Kidney (tissue), 14 donors: Measurements from ENCODE around the gene ESR2. TPM values are rescaled to one million over a fixed set of nuclear protein-coding genes. Genes with fewer than 3 reads are reported as not detected.

ENCODE experiments used
- DNase-seq, 5 donors: peaks; one replicate each; pipeline ENCODE4 v3.0.0-alpha.2; 2013 to 2020
- FAIRE-seq: peaks from 2 replicates; lab custom pipeline; 2012; peaks lifted over from hg19 to GRCh38; lab: Jason Lieb, UNC
- H3K27ac ChIP-seq, 2 donors: one replicate each; pipeline ENCODE4 v1.7.0; 2013; ENCODE audit warnings: low read depth in 2 of 2, low read length in 2 of 2, inconsistent platforms in 1 of 2
- H3K27me3 ChIP-seq: one replicate; pipeline ENCODE4 v1.7.1; 2013; ENCODE audit warnings: low read length, inconsistent platforms; ENCODE audit not compliant: control insufficient read depth, insufficient read depth
- H3K36me3 ChIP-seq, 3 donors: one replicate each; pipeline versions ENCODE4 v1.7.0 to v1.7.1; 2013; ENCODE audit warnings: low read length in 3 of 3, control low read depth in 1 of 3, inconsistent platforms in 1 of 3; ENCODE audit not compliant: insufficient read depth in 3 of 3, control insufficient read depth in 2 of 3
- H3K4me1 ChIP-seq, 3 donors: one replicate each; pipeline versions ENCODE4 v1.7.0 to v1.7.1; 2013; ENCODE audit warnings: low read length in 3 of 3, inconsistent platforms in 1 of 3, low read depth in 1 of 3; ENCODE audit not compliant: control insufficient read depth in 2 of 3, insufficient read depth in 2 of 3
- H3K4me3 ChIP-seq, 3 donors: one replicate each; pipeline versions ENCODE4 v1.7.0 to v1.8.1; 2013; ENCODE audit warnings: low read length in 3 of 3, control low read depth in 1 of 3, inconsistent platforms in 1 of 3
- H3K9ac ChIP-seq, 3 donors: one replicate each; pipeline versions ENCODE4 v1.7.0 to v1.7.1; 2013; ENCODE audit warnings: low read length in 3 of 3, control low read depth in 1 of 3, inconsistent platforms in 1 of 3
- H3K9me3 ChIP-seq, 3 donors: one replicate each; pipeline versions ENCODE4 v1.7.0 to v1.7.1; 2013; ENCODE audit warnings: low read length in 3 of 3, control low read depth in 1 of 3, inconsistent platforms in 1 of 3; ENCODE audit not compliant: control insufficient read depth in 2 of 3, insufficient read depth in 1 of 3
- intact Hi-C: fragments of 100-400 bp; cut with DNase I; formaldehyde crosslinking; loops from one replicate; pipeline ENCODE4 v1.11.1; 2022
- polyA plus RNA-seq: library from polyadenylated mRNA; stranded (reverse); fragments of 350-450 nt; fragmentation: Illumina TruSeq; extraction: RNeasy Lipid Tissue Mini Kit (QIAGEN cat#74804); gene quantifications from one replicate; pipeline ENCODE4 v1.2.3, GENCODE V29; 2014; ENCODE audit warnings: low read depth, low replicate concordance; ENCODE audit not compliant: insufficient read depth
- total RNA-seq: library from RNA; stranded (reverse); fragmentation: NEBNext Ultra II Directional; extraction: Animal tissue kit (Norgen Biotek cat#: 25700); gene quantifications from one replicate; pipeline ENCODE4 v1.2.1, GENCODE V29; 2021
- TF ChIP-seq, protein P1 (sequence below): IDR thresholded peaks from 3 replicates; pipeline ENCODE4 v1.5.1; 2012; ENCODE audit warnings: mild to moderate bottlenecking, moderate library complexity, borderline replicate concordance; ENCODE audit not compliant: insufficient read depth; ENCODE audit errors: extremely low read depth
- donor health status: control.
- donor health status: control.
- donor health status: control.
- donor health status: control.
- donor health status: control.
- donor health status: DM: yes; HTN: yes; CAD: no.
- donor health status: Normal renal cell carcinoma (clear cell type).

ESR2 gene
- total and polyA plus RNA-seq, 2 donors from 2014 or later = 2.5 TPM; not detected in 1

DNA sequence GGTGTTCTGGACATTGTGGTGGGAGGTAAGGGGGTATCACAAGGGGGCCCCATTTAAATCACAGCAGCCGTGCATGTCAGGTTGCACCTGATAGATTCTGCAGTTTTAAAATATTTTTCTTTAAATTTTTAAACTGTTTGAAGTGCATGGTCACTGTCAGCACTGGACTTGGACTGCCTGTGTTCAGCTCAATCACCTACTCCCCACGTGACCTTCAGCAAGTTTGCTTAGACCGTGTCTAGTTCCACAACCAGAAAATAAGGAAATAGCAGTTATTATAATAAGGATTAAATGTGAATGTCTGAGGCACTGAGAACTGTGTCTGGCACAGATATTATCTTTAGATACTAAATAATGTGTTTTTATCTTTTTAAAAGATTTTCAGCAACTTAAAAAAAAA lies 64.7 kb downstream of the ESR2 start:
- no peaks in the 10 kb centered on the region for H3K9me3 ChIP-seq
- H3K4me1 ChIP-seq = no peaks in the 10 kb centered on the region
- DNase-seq = no peak
- no peak overlapping the region for H3K27ac ChIP-seq
- H3K9ac ChIP-seq = no peak overlapping the region
- H3K36me3 ChIP-seq = peaks cover 0 to 25% (median 17%) of the 10 kb centered on the region in 3 donors
- intact Hi-C loops = no loop called here
- H3K27me3 ChIP-seq = no peaks in the 10 kb centered on the region
- TF ChIP-seq, protein P1, sequence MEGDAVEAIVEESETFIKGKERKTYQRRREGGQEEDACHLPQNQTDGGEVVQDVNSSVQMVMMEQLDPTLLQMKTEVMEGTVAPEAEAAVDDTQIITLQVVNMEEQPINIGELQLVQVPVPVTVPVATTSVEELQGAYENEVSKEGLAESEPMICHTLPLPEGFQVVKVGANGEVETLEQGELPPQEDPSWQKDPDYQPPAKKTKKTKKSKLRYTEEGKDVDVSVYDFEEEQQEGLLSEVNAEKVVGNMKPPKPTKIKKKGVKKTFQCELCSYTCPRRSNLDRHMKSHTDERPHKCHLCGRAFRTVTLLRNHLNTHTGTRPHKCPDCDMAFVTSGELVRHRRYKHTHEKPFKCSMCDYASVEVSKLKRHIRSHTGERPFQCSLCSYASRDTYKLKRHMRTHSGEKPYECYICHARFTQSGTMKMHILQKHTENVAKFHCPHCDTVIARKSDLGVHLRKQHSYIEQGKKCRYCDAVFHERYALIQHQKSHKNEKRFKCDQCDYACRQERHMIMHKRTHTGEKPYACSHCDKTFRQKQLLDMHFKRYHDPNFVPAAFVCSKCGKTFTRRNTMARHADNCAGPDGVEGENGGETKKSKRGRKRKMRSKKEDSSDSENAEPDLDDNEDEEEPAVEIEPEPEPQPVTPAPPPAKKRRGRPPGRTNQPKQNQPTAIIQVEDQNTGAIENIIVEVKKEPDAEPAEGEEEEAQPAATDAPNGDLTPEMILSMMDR = no peak
- no peak overlapping the region for H3K4me3 ChIP-seq
- FAIRE-seq = no peak

DNA sequence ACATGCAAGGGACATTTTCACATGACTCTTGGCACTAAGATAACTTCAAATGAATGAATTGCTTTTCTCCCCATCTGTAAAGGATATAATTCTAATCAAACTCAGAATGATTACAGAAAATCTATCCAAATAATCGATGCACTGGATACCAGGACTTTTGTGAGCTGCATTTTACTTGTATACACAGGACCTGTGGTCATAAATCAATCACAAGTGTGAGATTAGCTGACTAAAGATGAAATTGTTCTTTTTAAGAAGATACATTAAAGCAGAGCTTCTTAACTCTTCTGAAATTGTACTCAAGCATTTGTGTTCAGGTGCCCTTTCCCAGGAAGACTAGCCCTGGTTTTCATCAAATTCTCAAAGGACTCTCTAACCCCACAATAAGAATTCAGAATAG lies 66.3 kb downstream of the ESR2 start:
- TF ChIP-seq, protein P1 = no peak
- Histone ChIP-seq H3K36me3 (peaks cover 7 to 38% (median 32%) of the 10 kb centered on the region in 3 donors), H3K27me3 (no peaks in the 10 kb centered on the region), H3K4me3 (no peak overlapping the region), H3K9ac (no peak overlapping the region), H3K4me1 (no peaks in the 10 kb centered on the region), H3K9me3 (no peaks in the 10 kb centered on the region), H3K27ac (no peak overlapping the region)
- no peak for DNase-seq
- FAIRE-seq = no peak
- intact Hi-C loops = no loop called here

GRCh38 chr14:64225151-64225757 lies 68.9 kb downstream of the ESR2 start:
- TF ChIP-seq, protein P1 = no peak
- no peak overlapping the region for H3K4me3 ChIP-seq
- no peak for DNase-seq
- H3K27ac ChIP-seq = no peak overlapping the region
- peaks cover 7 to 59% (median 52%) of the 10 kb centered on the region in 3 donors for H3K36me3 ChIP-seq
- intact Hi-C loops = no loop called here
- no peak for FAIRE-seq
- no peak overlapping the region for H3K9ac ChIP-seq
- H3K4me1 ChIP-seq = no peaks in the 10 kb centered on the region
- H3K27me3 ChIP-seq = no peaks in the 10 kb centered on the region
- no peaks in the 10 kb centered on the region for H3K9me3 ChIP-seq
